ENCODE results near the gene GRIPAP1. TPM values are rescaled to one million over a fixed set of nuclear protein-coding genes. Genes with fewer than 3 reads are reported as not detected.

Gene GRIPAP1
- total RNA-seq, 5 donors from 2014 or later (not counting 1 experiment from before 2014, with no cell fraction given): 85.2 to 123 (median 104) TPM

DNA sequence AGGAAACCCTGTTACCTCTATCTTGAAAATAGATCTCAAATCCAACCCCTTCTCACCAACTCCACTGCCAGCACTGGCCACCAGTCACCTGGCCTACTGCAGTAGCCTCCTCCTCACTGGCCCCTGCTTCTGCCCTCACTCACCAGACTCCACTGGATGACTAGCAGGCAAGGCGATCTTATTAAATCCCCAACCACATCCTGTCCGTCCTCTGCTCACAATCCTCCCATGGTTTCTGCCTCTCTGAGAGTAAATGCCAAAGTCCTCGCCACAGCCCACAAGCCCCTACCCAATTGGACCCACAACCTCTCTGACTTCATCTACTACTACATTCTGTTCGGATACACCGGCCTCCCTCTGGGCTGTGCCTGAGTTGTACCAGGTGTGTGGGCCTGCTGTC, 77.8 kb downstream of the GRIPAP1 start:
- no peaks in the 10 kb centered on the region for H3K27me3 Mint-ChIP-seq
- H3K36me3 Mint-ChIP-seq: peaks cover 19% of the 10 kb centered on the region
- Histone ChIP-seq H3K9me3 (no peaks in the 10 kb centered on the region), H3K4me3 (ENCODE audit: control insufficient read depth in 1 of 2, extremely low read depth in 1 of 2, low read length in 1 of 2) (no peak overlapping the region), H3K36me3 (ENCODE audit: control insufficient read depth in 2 of 2, extremely low read depth in 1 of 2, insufficient read depth in 1 of 2, low read length in 1 of 2) (peaks cover 0 to 31% of the 10 kb centered on the region in 2 donors), H3K27ac (ENCODE audit: low read length) (peak overlapping the region; percentile 29), H3K27me3 (replicated peaks in 1 of 2; ENCODE audit: control insufficient read depth in 2 of 2, extremely low read depth in 1 of 2, insufficient read depth in 2 of 2, low read length in 1 of 2) (no peaks in the 10 kb centered on the region), H3K4me1 (ENCODE audit: control insufficient read depth in 1 of 2, extremely low read depth in 1 of 2, insufficient read depth in 2 of 2, low read length in 2 of 2) (peaks cover 17 to 59% of the 10 kb centered on the region in 2 experiments)
- ATAC-seq (replicated peaks in 1 of 4): no peak
- peak overlapping the region; percentile 90 to 94 for H3K27ac Mint-ChIP-seq
- DNase-seq: no peak
- no peaks in the 10 kb centered on the region for H3K9me3 Mint-ChIP-seq
- H3K4me3 Mint-ChIP-seq: peak overlapping the region in 1 of 3 donors; percentile 33
- WGBS (ENCODE audit: insufficient coverage): 20% methylated on average over 2 of the region's 5 CpGs
- CTCF ChIA-PET: no interaction called here
- peaks cover 66 to 73% (median 67%) of the 10 kb centered on the region in 3 donors for H3K4me1 Mint-ChIP-seq
- POLR2A ChIA-PET: no interaction called here

- H3K27ac Mint-ChIP-seq: peak overlapping the region; percentile 90 to 94
- DNase-seq (no peak), ATAC-seq (replicated peaks in 1 of 4) (no peak)
- H3K4me1 Mint-ChIP-seq: peaks cover 66 to 75% (median 67%) of the 10 kb centered on the region in 3 donors
- peaks cover 0 to 31% of the 10 kb centered on the region in 2 donors for H3K36me3 ChIP-seq (ENCODE audit: control insufficient read depth in 2 of 2, extremely low read depth in 1 of 2, insufficient read depth in 1 of 2, low read length in 1 of 2)
- peaks cover 19% of the 10 kb centered on the region for H3K36me3 Mint-ChIP-seq
- POLR2A ChIA-PET: no interaction called here
- no peaks in the 10 kb centered on the region for H3K9me3 Mint-ChIP-seq
- WGBS (ENCODE audit: insufficient coverage): 96% methylated on average over 4 of the region's 13 CpGs
- CTCF ChIA-PET: no interaction called here
- no peak overlapping the region for H3K4me3 ChIP-seq (ENCODE audit: control insufficient read depth in 1 of 2, extremely low read depth in 1 of 2, low read length in 1 of 2)
- H3K27me3 Mint-ChIP-seq: no peaks in the 10 kb centered on the region
- peak overlapping the region; percentile 29 for H3K27ac ChIP-seq (ENCODE audit: low read length)
- H3K27me3 ChIP-seq (replicated peaks in 1 of 2; ENCODE audit: control insufficient read depth in 2 of 2, extremely low read depth in 1 of 2, insufficient read depth in 2 of 2, low read length in 1 of 2): no peaks in the 10 kb centered on the region
- no peaks in the 10 kb centered on the region for H3K9me3 ChIP-seq
- peaks cover 17 to 59% of the 10 kb centered on the region in 2 experiments for H3K4me1 ChIP-seq (ENCODE audit: control insufficient read depth in 1 of 2, extremely low read depth in 1 of 2, insufficient read depth in 2 of 2, low read length in 2 of 2)
- H3K4me3 Mint-ChIP-seq: peak overlapping the region in 1 of 3 donors; percentile 33
Measured at GRCh38 chrX:48923771-48924170, 78.3 kb downstream of the GRIPAP1 start.

Other genes with a start within 250 kb of the GRIPAP1 start
- not detected for gene GLOD5, start 240.5 kb downstream of the GRIPAP1 start, total RNA-seq
- gene GATA1, start 215.7 kb downstream of the GRIPAP1 start, total RNA-seq: under 1 TPM; 0.23 to 0.64 (median 0.43) TPM
- gene HDAC6, start 200.2 kb downstream of the GRIPAP1 start, total RNA-seq: 100 to 1,000 TPM; 106 to 121 (median 113) TPM
- gene ERAS, start 175.8 kb downstream of the GRIPAP1 start, total RNA-seq: not detected
- gene PCSK1N, start 166.7 kb downstream of the GRIPAP1 start, total RNA-seq: 10 to 100 TPM in 2 of 5 donors, 1 to 10 TPM in 3; 5.0 to 11.4 (median 9.1) TPM
- gene TIMM17B, start 104.5 kb downstream of the GRIPAP1 start, total RNA-seq: 10 to 100 TPM; 40.5 to 52.1 (median 49.3) TPM
- gene PQBP1, start 104.3 kb downstream of the GRIPAP1 start, total RNA-seq: 10 to 100 TPM; 62.5 to 79.5 (median 73.9) TPM
- 10 to 100 TPM; 14.2 to 35.1 (median 16.2) TPM for gene SLC35A2, start 90.6 kb downstream of the GRIPAP1 start, total RNA-seq
- gene PIM2, start 83.2 kb downstream of the GRIPAP1 start, total RNA-seq: 100 to 1,000 TPM; 152 to 325 (median 160) TPM
- 10 to 100 TPM; 87.2 to 92.5 (median 89.7) TPM for gene OTUD5, start 44.7 kb downstream of the GRIPAP1 start, total RNA-seq
- 1 to 10 TPM in 4 of 5 donors, under 1 TPM in 1; 0.85 to 3.7 (median 2.6) TPM for gene KCND1, start 30.4 kb downstream of the GRIPAP1 start, total RNA-seq
- 10 to 100 TPM; 34.3 to 38.8 (median 35.6) TPM for gene TFE3, start 41.1 kb upstream of the GRIPAP1 start, total RNA-seq
- 10 to 100 TPM in 2 of 5 donors, 1 to 10 TPM in 3; 8.5 to 14.9 (median 9.1) TPM for gene CCDC120, start 56.7 kb upstream of the GRIPAP1 start, total RNA-seq
- 10 to 100 TPM; 17.5 to 34.5 (median 34.0) TPM for gene PRAF2, start 71.7 kb upstream of the GRIPAP1 start, total RNA-seq
- gene WDR45, start 77.6 kb upstream of the GRIPAP1 start, total RNA-seq: 100 to 1,000 TPM in 3 of 5 donors, 10 to 100 TPM in 2; 66.2 to 134 (median 112) TPM
- 10 to 100 TPM; 16.5 to 25.9 (median 23.1) TPM for gene GPKOW, start 121.5 kb upstream of the GRIPAP1 start, total RNA-seq
- 1 to 10 TPM in 3 of 5 donors, under 1 TPM in 2; 0.56 to 1.9 (median 1.6) TPM for gene MAGIX, start 160.5 kb upstream of the GRIPAP1 start, total RNA-seq
- 100 to 1,000 TPM in 4 of 5 donors, 10 to 100 TPM in 1; 85.2 to 241 (median 207) TPM for gene PLP2, start 169.6 kb upstream of the GRIPAP1 start, total RNA-seq
- gene PRICKLE3, start 184.1 kb upstream of the GRIPAP1 start, total RNA-seq: 10 to 100 TPM in 3 of 5 donors, 1 to 10 TPM in 2; 5.5 to 15.4 (median 12.6) TPM
- under 1 TPM; 0.53 to 0.89 (median 0.70) TPM for gene SYP, start 197.9 kb upstream of the GRIPAP1 start, total RNA-seq
- gene CACNA1F, start 231.1 kb upstream of the GRIPAP1 start, total RNA-seq: 1 to 10 TPM; 1.4 to 1.9 (median 1.6) TPM
- gene CCDC22, start 233.2 kb upstream of the GRIPAP1 start, total RNA-seq: 10 to 100 TPM; 21.0 to 34.9 (median 33.1) TPM

All from T-cell (primary cell).